ENCODE results near the gene BRD4. TPM values are rescaled to one million over a fixed set of nuclear protein-coding genes. Genes with fewer than 3 reads are reported as not detected.

BRD4 gene
- total RNA-seq, 4 donors from 2014 or later = 7.7 to 38.2 (median 31.3) TPM

DNA sequence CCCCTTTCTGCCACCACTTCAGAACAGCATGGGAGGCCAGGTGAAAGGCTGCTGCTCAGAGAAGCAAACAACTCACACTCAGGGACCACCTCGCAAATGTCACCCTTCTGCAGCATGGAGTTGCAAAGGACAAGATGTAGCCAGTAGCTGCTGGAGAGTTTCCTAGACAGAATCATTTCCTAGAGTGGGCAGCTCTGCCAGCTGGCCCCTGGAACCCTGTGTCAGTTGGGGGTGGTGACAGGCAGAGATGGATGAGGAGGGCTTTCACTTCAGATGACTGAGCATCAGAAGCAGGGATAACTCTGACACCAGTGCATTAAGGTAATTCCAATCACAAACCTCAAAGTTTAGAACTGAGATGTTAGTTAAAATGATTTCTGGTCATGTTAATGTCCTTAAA, 65.7 kb downstream of the BRD4 start:
- Histone ChIP-seq H3K4me1 (peaks cover 15 to 75% (median 35%) of the 10 kb centered on the region in 3 donors), H3K36me3 (peaks cover 47 to 100% (median 47%) of the 10 kb centered on the region in 3 donors), H3K27me3 (no peaks in the 10 kb centered on the region), H3K9me3 (no peaks in the 10 kb centered on the region), H3K27ac (peak overlapping the region in 2 of 4 donors; percentile 75 to 87), H3K4me3 (no peak overlapping the region)
- intact Hi-C loops (cut with DNase I) = loop anchor here (10.0 kb wide), 2 partner anchors 108 to 288 kb away; partner anchors contain the start of gene AKAP8
- TF ChIP-seq, protein P1, sequence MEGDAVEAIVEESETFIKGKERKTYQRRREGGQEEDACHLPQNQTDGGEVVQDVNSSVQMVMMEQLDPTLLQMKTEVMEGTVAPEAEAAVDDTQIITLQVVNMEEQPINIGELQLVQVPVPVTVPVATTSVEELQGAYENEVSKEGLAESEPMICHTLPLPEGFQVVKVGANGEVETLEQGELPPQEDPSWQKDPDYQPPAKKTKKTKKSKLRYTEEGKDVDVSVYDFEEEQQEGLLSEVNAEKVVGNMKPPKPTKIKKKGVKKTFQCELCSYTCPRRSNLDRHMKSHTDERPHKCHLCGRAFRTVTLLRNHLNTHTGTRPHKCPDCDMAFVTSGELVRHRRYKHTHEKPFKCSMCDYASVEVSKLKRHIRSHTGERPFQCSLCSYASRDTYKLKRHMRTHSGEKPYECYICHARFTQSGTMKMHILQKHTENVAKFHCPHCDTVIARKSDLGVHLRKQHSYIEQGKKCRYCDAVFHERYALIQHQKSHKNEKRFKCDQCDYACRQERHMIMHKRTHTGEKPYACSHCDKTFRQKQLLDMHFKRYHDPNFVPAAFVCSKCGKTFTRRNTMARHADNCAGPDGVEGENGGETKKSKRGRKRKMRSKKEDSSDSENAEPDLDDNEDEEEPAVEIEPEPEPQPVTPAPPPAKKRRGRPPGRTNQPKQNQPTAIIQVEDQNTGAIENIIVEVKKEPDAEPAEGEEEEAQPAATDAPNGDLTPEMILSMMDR (IDR thresholded peaks at IDR 0.05) = no peak
- no peak for TF ChIP-seq POLR2A (IDR thresholded peaks at IDR 0.05)
- 83 to 91% methylated on average over 1 of the region's 1 CpG for WGBS, 2 donors
- DNase-seq = no peak

DNA sequence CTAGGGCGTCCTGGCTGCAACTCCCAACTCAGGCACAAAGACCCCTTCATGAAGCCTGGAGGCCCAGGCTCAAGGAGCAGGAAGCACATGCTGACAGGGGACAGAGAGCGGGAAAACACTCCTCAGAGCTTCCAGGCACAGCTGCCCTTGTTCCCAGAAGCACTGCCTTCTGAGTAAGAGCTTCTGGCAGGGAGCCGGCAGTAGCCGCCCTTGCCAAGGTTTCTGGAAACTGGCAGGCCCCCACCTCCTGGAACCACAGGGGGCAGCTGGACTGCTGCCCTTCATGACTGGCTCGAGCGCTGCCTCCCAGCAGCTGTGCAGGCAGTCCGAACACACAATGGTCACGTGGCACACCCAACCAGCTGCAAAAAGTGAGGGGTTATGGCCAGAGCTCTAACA, 66.5 kb downstream of the BRD4 start:
- TF ChIP-seq POLR2A (IDR thresholded peaks at IDR 0.05) = no peak
- TF ChIP-seq, protein P1 (IDR thresholded peaks at IDR 0.05) = no peak
- no peak overlapping the region for H3K4me3 ChIP-seq
- H3K4me1 ChIP-seq = peaks cover 15 to 72% (median 35%) of the 10 kb centered on the region in 3 donors
- WGBS, 2 donors = 60% methylated on average over 1 of the region's 8 CpGs; no CpG with 5 or more reads in 1 of the 2 donors
- DNase-seq = no peak
- H3K27ac ChIP-seq = peak overlapping the region; percentile 23 to 87 (median 62)
- no peaks in the 10 kb centered on the region for H3K27me3 ChIP-seq
- H3K36me3 ChIP-seq = peaks cover 42 to 100% (median 47%) of the 10 kb centered on the region in 3 donors
- no peaks in the 10 kb centered on the region for H3K9me3 ChIP-seq
- intact Hi-C loops (cut with DNase I) = loop anchor here (10.0 kb wide), 2 partner anchors 109 to 289 kb away; partner anchors contain the start of gene AKAP8

DNA sequence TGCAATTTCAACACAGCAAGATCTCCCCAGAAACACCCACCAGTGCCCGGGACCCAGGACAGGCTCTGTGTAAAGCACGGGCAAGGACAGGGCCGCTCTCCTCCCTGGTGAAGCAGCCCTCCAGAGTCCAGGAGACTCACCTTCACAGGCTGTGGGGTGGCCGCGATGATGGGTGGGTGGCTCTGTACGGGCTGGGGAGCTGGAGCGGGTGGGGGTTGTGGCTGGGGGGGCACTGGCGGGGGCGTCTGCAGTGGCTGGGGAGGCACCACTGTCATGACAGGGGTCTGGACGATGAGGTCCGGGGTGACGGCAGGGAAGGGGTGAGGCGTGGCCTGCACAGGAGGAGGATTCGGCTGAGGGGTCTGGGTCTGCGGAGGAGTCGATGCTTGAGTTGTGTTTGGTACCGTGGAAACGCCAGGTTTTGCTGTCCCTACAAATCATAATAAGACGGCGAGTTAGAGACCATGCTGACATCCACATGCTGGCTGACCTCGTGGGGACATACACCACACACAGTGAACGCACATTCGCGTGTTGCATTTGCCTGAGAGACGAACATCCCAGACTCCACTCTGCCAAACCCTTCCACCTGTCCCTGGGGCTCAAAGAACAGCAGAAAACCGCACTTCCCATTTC, 67.0 kb downstream of the BRD4 start:
- peaks cover 15 to 70% (median 35%) of the 10 kb centered on the region in 3 donors for H3K4me1 ChIP-seq
- H3K4me3 ChIP-seq = no peak overlapping the region
- no peaks in the 10 kb centered on the region for H3K27me3 ChIP-seq
- TF ChIP-seq, protein P1 (IDR thresholded peaks at IDR 0.05) = no peak
- no peak for TF ChIP-seq POLR2A (IDR thresholded peaks at IDR 0.05)
- intact Hi-C loops (cut with DNase I) = loop anchor here (10.0 kb wide), 2 partner anchors 109 to 289 kb away; partner anchors contain the start of gene AKAP8
- WGBS, 2 donors = 62 to 81% methylated on average over 4 to 15 of the region's 26 CpGs
- H3K27ac ChIP-seq = peak overlapping the region in 3 of 4 donors; percentile 49 to 87 (median 75)
- DNase-seq = no peak
- H3K36me3 ChIP-seq = peaks cover 42 to 100% (median 50%) of the 10 kb centered on the region in 3 donors
- H3K9me3 ChIP-seq = no peaks in the 10 kb centered on the region

DNA sequence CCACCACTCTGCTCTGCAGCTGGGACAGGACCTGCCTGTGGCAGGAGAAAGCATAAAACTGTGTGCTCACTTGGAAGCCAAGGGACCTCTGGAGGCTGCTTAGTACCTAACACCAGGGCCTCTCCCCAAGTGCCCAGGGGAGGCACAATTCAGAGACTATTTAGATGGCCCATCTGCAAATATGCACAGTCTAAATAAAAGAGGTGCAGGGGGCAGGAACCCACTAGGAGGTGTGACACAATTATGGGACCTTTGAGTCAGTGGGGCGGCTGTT, 67.5 kb downstream of the BRD4 start:
- Histone ChIP-seq H3K36me3 (peaks cover 42 to 100% (median 50%) of the 10 kb centered on the region in 3 donors), H3K27ac (peak overlapping the region in 3 of 4 donors; percentile 49 to 87 (median 75)), H3K4me3 (no peak overlapping the region), H3K9me3 (no peaks in the 10 kb centered on the region), H3K27me3 (no peaks in the 10 kb centered on the region), H3K4me1 (peaks cover 15 to 65% (median 35%) of the 10 kb centered on the region in 3 donors)
- intact Hi-C loops (cut with DNase I) = loop anchor here (10.0 kb wide), 2 partner anchors 110 to 290 kb away; partner anchors contain the start of gene AKAP8
- WGBS, 2 donors = 50% methylated on average over 1 of the region's 1 CpG; no CpG with 5 or more reads in 1 of the 2 donors
- DNase-seq = no peak
- no peak for TF ChIP-seq POLR2A (IDR thresholded peaks at IDR 0.05)
- TF ChIP-seq, protein P1 (IDR thresholded peaks at IDR 0.05) = no peak
